T follicular helper cell (primary cell): Measurements from ENCODE around the gene AP2B1.

ENCODE experiments used
- DNase-seq: peaks from one replicate; pipeline ENCODE4 v3.0.0-alpha.2; 2020; ENCODE audit warnings: low read depth

Gene AP2B1

DNA sequence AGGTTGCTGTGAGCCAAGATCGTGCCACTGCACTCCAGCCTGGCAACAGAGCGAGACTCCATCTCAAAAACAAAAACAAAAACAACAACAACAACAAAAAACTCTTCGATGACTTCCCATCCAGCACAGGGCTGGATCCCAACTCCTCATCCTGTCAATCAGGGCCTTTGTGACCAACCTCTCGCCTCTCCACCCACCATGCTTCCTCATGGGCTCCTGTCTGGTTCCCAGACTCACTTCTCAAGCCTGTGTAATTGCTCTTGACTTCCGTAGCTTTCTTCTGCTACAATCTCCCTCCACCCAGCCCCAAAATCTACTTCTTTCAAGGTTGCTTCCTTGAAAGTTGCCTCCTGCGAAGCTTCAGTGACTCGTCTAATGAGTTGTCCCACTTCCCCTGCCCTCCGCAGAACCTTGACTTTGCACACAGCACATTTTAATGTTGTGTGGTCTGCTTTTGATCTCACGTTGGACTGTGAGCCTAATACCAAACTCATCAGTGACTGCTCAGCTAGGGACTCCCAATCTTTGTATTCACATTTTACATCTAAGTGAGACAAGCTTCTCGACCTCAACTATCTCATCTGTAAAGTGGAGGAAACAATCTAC is 143.4 kb downstream of the AP2B1 start:
- no peak for DNase-seq

DNA sequence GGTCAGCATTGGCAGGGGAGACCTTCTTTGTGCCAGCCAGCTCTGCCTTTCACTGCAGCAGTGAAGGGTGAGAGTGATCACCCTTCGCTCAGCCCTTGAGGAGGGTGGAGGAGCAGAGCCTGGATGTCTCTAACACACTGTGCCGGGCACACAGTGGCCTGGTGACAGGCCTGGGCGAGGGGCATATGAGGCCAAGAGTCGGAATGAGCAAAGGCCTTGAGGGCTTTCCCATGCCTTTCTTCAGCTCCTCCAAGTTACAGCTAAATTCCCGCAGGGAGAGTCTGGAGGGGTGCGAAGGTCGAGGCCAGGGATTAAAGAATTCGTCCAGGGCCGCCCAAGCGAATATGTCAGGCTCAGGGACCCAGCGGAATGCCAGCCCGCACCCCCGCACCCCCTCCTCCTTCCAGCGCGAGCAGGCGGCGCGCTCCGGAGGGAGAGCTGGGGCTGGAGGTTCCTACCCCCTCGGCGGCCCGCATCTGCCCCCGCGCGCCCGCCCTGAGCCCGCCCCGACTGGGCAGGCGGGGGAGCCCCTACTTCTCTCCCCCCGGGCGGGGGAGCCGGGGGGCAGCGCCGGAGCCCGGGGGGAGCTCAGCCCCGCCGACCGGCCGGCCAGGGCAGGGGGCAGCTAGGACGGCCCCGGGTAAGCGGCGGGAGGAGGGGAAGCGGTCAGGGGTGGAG is 144.3 kb downstream of the AP2B1 start, which contains the start of gene RASL10B:
Gene RASL10B, plus strand, starts transcription at position 401 of the 678 bp plus-strand sequence. CDS start 3,546 bp downstream, outside the sequence.
- DNase-seq: peak; percentile 16

DNA sequence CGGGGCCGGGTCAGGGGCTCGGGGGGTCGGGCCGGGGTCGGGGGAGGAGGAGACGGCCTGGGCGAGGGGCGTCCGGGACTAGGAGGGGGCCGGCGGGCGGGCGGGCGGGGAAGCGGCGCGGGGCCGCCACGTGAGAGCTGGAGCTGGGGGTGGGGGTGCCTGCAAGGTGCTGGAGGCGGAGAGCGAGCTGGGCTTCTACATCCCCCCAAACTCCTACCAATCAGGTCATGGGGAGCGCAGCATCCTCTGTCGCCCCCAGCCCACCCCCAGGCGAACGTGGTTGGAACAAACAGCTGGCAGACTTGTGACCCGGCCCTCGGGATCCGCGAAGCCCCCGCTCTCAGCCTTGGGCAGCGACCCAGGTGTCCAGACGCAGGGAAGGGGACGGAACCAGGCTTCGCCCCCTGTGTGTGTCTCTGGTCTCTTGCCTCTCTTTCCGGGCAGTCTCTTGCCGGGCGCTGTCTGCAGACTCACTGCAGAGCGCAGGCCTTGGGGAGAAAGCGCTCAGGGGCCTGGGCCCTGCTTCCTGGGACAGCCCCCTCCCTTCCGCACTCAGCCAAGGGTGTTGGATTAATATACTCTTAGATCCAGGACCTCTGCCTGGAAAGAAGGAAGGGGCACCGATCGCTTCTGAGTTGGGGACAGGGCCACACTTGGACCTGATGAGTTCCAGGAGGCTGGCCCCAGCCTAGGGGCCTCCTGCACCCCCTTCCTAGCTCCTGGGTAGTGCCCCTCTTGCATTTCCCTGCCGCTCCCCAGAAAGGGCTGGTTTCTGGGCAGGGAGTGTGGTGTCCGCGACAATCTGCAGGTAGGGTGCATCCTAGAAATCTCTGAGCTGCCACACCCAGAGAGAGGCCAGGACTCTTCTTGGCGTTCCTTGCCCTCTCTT is 145.0 kb downstream of the AP2B1 start:
- DNase-seq: no peak

DNA sequence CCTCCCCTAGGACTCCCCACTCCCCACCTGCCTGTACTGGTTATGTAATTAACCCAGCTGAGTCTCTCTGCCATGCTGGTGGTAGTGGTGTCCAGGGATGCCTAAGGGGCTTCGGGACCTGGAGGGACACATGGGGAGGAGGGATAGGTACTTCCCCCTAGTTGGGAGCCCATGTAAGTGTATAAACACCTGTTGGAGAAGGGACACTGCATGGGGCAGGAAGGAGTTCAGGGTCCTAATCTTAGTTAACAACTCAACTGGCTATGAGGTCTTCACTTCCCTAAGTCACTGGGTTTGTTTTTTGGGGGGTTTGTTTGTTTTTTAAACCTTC is 145.6 kb downstream of the AP2B1 start:
- no peak for DNase-seq

DNA sequence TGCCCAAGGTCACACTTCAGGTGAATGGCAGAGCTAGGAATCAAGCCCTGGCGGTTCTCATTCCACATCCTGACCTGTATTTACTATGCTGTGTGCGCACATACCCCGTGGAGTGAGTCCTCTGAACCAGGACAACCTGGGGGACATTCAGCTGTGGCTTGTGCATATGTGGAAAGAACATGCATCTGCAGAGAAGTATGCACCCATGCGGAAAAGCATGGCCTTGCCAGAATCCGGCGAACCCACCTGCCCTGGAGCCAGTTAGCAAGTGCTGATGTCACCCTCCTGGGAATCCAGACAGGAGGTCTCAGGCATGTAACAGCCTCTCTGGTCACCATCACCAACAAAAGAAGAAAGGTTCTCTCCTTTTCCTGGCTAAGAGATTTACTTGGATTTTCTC is 146.2 kb downstream of the AP2B1 start:
- DNase-seq: no peak

DNA sequence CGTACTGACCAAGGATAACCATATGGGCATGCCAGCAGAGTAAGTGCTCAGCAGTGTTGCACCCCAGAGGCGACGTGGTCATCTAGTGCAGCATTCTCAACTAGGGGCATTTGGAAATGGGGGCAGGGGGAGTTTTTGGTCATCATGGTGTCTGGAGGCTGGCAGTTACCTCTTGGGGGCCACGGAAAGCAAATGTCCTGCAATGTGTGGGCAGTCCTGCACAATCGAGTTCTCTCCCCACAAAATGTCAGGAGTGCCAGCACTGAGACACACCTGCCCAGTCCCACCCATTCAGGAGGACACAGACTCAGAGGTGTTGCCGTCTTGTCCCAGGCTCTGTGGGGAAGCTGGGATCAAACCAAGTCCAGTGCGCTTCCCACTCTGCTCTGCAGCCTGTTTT is 147.3 kb downstream of the AP2B1 start:
- no peak for DNase-seq

DNA sequence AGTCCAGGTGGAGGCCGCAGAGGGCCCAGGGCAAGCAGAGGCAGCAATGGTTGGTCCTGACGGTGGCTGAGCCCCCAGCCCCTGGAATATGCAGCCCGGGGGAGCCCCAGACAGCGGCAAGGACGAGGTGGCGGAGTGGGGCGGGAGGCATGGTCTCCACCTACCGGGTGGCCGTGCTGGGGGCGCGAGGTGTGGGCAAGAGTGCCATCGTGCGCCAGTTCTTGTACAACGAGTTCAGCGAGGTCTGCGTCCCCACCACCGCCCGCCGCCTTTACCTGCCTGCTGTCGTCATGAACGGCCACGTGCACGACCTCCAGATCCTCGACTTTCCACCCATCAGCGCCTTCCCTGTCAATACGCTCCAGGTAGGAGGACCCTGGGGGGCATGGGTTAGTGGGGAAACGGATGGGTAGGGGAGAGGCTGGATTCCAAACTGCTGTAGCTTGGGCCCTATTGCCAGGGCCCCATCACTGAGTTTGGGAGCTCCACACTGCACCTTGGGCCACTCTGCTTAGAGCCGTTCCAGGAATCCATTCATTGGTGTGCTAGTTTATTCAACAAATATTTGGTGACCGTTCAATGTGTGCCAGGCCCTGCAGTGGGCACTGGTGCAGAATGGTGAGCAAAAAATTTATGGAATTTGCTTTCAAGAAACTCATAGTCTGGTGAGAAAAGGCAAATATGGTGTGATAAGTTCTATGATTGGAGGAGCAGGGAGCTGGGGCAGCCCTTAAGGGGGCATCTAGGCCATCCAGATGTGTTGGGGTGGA is 148.1 kb downstream of the AP2B1 start:
- no peak for DNase-seq

DNA sequence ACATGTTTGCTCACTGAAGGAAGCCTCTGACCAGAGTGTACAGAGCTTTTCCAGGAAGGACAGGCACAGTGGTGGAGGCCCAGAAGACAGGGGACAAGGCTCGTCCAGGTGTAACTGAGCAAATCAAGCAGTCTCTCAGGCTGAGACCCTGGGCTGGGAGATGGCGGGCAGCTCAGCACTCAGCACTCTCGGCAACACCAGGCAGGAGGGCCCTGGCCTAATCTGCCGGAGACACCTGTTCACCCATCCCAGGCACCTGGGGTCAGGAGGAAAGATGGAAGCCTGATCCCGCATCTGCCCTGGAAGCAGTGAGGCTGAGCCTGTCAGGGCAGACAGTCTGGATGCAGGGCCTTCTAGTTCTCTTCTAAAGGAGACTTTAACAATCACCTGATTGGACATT is 149.1 kb downstream of the AP2B1 start:
- no peak for DNase-seq

DNA sequence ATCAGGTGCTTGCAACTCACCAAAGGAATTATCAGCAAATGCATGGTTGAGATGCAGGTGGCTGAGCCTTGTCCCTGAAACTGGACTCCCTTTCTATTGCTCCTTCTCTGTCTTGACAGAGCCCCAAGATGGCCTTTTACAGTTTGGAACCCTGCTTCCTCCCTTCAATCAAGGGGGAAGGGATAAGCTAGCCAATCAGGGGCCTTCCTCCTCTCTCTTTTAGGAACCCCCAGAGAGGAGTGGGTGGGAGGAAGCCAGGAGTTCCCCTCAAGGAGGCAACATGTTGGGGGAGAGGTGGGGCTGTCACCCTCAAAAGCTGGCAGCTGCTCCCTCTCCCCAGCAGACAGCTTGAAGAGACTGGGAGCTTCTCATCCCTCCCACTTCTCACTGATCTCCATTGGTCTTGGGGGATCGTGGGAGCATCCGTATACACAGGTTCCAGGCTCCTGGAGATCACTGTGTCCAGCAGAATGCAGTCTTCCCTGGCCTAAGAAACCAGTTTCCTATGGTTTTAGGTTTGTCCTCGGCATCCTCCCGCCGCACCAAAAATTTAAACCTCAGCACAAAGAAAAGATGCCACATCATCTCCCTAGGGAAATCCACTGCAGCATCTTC is 151.5 kb downstream of the AP2B1 start:
- DNase-seq: no peak

DNA sequence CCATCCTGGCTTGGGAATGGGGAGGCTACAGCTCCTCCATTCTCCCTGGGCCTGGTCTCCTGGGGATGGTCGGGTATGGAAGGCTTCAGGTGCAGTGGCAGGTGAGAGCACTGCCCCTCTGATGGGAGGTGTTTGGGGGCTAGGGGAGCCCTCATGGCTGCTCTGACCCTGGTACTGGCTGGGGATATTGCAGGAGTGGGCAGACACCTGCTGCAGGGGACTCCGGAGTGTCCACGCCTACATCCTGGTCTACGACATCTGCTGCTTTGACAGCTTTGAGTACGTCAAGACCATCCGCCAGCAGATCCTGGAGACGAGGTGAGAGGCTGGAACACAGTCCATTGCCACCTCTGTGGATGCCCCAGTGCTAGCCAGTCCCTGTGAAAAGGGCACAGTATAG is 153.1 kb downstream of the AP2B1 start:
- no peak for DNase-seq

DNA sequence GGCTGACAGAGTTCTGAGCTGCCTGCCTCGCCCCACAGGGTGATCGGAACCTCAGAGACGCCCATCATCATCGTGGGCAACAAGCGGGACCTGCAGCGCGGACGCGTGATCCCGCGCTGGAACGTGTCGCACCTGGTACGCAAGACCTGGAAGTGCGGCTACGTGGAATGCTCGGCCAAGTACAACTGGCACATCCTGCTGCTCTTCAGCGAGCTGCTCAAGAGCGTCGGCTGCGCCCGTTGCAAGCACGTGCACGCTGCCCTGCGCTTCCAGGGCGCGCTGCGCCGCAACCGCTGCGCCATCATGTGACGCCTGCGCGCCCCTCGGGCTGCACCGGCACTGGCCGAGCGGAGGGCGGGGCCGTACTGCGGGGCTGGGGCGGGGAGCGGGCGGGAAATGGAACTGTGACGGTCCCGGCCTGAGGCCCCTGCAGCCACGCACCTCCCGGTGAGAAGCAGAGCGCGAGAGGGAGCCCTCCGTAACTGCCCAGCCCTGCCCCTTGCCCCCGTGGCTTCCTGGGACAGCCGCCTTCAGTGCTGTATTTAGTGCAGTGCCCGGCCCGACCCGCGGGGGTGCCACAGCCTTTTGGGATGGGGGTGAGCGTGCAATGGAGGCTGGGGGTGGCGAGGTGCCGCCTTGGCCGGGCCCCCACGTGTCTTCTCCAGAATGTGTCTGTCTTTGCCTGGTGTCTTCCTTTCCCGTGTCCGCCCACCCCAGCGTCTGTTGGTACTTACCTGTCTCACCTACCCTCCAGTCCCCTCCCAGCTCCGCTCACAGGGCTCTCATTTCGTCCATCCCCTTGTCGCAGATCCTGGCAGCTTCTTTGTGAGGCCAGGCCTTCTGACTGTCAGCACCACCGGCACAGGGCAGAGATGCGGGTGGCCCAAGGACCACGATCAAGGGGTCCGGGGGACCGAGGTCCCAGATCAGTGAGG is 154.1 kb downstream of the AP2B1 start:
- DNase-seq: no peak

DNA sequence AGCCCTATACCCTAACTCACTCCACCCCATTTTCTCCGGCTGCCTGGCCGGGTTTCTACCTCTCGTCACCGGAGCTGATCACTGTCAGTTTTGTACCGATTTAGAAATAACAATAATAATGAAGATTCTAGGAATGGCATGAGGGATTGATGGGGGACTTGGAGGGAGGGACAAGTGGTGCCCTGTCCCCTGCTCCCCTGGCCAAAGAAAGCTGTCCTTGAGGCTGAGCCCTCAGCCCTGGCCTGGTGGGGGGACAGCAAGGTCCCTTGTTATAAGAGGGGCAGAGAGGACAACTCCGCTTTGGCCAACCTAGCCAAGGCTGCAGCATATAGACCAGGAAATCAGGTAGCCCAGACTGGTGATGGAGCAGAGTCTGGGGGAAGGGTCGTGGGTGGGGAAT is 155.4 kb downstream of the AP2B1 start:
- DNase-seq: no peak

DNA sequence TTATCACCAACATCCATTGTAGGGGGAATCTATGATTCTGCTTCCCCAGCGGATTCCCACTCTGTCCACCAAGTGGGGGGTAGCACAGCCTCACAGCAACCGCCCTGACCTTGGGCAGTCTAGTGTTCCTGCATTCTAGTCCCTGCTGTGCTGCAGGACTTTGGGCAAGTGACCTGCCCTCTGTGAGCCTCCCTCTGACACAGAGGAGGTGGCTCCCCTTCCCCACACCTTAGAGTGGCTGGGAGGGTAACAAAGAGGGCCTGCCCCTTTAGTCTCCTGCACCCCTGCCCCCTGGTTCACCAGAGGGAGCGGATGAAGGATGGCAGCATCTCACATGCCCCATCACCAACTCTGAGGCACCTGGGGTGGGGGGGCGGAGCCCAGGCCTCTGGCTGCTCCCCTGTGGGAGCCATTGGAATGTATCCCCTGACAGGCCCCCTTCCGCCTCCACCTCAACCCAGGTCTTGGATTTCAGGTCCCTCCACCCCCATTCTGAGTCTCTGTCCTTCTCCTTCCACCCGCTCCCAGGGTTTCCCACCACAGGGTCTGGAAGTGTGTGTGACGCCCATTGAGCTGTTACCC is 155.9 kb downstream of the AP2B1 start:
- DNase-seq: no peak

DNA sequence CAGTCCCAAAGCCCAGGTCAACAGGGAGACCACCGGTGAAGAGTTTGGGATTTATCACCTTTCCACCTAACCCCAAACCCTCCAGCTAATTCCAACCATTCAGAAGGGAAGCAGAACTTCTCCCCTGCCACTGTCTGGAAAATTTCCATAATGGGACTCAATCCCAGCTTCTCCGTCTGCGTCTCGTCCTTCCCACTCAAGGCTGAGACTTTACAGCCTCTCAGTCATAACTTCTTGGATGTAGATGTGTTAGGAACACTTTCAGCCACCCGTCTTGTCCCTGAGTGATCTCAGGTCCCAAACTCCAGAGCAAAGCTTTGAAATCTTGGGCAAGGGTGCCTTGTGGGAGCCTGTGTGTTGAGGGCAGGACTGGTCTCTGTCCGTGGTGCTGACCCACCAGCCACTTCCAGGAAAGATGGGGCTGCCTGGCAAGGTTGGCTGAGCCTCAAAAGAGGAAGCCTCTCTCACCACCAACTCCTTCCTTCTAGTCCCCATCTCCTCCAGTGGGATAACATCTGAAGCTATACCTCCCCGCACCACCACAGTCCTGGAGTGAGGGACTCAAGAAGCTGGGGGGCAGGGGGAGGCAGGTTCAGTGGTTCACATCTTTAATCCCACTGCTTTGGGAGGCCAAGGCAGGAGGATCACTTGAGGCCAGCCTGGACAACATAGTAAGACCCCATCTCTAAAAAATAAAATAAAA is 156.7 kb downstream of the AP2B1 start:
- DNase-seq: no peak

DNA sequence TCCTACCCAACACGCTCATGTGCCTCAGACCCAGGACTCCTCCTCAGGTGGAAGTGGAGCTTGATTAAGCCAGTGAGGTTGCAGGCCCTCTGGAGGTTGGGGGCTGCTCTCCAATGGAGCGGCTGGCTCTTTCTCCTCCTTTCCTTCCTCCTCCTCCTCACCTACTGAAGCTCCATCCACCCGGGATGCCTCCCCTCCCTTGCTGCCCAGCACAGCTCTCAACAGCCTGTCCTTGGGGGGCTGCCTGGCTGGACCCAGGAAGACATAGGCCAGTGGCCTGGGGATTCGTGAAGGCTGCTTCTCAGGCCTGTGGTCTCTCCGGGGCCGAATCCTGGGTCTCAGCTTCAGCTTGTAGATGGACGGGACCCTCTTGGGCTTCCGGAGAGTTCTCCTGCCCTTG is 157.7 kb downstream of the AP2B1 start:
- no peak for DNase-seq

DNA sequence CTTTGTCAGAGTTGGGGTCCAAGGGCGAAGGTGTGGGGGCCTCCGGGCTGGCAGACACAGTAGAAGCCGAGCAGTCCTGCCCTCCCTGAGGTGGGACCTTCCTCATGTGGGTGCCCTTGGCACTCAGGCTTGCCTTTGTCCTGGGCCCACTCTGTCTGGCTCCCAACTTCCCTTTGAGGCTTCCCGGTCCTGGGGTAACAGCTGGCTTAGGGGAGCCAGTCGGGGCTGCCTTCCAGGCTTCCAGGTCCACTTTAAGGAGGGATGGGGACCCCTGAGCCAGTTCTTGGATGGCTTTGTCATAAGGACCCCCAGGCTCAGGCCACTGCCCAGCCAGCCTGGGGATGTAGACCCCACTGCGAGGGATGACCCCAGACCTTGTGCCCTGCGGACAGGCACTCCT is 158.1 kb downstream of the AP2B1 start:
- DNase-seq: no peak

DNA sequence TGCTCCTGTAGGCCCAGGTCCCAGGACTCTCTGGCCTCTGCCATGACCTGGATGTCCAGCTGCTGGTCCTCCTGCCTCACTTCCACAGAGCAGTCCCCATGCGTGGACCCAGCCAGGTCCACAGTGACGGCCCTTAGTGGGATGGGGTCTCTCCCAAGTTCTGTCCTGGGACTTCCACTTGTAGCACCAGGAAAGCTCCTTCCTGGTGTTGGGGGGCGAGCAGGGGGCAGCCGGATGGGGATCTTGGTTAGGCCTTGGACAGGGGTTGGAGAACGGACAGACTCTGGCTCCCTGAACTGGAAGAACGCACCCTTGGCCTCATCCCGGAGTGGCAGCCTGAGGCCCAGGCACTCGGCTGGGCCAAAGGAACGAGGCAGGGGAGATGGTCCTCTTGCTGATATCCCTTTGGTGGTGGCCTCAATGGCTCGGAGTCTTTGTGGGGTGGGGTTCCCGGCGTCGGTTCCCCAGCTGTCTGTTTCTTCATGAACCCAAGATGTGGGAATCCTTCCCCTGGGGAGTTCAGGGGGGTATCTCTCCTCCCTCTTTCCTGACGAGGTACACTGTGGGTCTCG is 158.7 kb downstream of the AP2B1 start:
- DNase-seq: no peak

DNA sequence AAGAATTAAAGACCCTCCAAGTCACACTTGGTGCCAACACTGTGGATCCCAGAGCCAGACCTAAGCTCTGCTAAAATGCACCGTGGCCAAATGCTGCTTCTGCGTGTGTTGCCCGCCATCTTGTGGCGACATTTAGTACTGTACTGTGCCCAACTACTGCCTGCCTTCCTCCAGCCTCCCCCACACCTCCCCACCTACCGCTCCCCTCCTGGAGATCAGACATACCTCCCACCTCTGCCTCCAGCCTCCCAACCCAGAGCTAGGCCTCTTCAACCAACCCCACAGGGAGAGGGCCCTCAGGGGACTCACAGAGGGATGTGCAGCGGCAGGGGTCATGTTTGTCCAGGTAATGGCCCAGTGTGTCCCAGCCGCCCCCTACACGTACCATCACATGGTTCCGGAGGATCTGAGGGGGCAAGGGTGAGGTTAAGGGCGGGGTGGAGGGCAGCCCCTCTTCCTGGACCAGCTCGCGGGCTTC is 160.5 kb downstream of the AP2B1 start:
- DNase-seq: peak; percentile 63

DNA sequence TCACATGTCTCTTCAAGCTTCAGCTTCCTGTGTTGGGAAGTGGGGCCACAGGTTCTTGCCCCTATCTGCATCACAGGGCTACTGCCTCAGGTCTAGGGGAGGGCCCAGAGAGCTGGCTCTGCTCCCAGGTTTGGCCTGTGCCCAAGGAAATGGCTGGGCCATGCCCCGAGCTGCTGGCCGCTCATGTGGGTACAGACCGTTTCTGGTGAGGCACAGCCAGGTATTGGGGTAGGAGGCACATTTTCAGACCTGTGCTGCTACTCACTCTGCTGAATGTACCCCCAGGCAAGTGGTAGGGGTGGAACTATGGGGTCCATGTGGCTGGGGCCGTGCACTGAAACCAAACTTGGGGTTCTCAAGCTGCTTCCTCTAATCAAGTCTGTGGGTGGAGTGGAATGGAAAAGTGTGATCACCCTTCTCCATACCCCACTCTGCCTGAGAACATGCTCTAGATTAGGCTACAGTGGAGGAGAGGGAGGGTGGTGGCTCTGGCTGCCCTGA is 161.3 kb downstream of the AP2B1 start:
- no peak for DNase-seq
